ENCODE data around the gene ESRRB. TPM values are rescaled to one million over a fixed set of nuclear protein-coding genes. Genes with fewer than 3 reads are reported as not detected.

The ESRRB gene
- total RNA-seq, 1 donor from 2014 or later: 0.12 TPM

DNA sequence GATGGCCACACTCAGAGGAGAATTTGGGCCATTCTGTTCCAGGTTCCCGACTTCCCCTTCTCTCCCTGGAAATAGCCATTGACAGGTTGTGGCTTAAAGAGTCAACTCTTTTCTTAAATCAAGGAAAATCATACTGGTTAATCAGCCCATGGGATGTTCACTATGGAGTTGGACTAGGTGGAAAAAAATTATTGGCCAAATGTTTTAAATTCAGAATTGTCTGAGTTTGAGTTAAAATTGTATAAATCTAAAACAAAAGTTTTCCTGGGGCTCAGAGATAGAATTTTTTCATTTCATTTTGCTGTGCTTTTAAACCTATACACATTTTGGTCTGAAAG, 6.5 kb downstream of the ESRRB start:
- TF ChIP-seq, protein P1, sequence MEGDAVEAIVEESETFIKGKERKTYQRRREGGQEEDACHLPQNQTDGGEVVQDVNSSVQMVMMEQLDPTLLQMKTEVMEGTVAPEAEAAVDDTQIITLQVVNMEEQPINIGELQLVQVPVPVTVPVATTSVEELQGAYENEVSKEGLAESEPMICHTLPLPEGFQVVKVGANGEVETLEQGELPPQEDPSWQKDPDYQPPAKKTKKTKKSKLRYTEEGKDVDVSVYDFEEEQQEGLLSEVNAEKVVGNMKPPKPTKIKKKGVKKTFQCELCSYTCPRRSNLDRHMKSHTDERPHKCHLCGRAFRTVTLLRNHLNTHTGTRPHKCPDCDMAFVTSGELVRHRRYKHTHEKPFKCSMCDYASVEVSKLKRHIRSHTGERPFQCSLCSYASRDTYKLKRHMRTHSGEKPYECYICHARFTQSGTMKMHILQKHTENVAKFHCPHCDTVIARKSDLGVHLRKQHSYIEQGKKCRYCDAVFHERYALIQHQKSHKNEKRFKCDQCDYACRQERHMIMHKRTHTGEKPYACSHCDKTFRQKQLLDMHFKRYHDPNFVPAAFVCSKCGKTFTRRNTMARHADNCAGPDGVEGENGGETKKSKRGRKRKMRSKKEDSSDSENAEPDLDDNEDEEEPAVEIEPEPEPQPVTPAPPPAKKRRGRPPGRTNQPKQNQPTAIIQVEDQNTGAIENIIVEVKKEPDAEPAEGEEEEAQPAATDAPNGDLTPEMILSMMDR (IDR thresholded peaks at IDR 0.05; ENCODE audit: unreplicated experiment): no peak
- no peaks in the 10 kb centered on the region for H3K36me3 Mint-ChIP-seq (ENCODE audit: insufficient read depth)
- H3K4me3 Mint-ChIP-seq (ENCODE audit: low read depth): no peak overlapping the region
- no peak for DNase-seq (ENCODE audit: low spot score, unreplicated experiment)
- peaks cover 16% of the 10 kb centered on the region for H3K4me1 Mint-ChIP-seq (ENCODE audit: low read depth)
- no peaks in the 10 kb centered on the region for H3K9me3 Mint-ChIP-seq (ENCODE audit: low read depth)
- peaks cover 74% of the 10 kb centered on the region for H3K27me3 Mint-ChIP-seq
- no peak overlapping the region for H3K27ac Mint-ChIP-seq

GRCh38 chr14:76385435-76385834, 9.5 kb downstream of the ESRRB start:
- Mint-ChIP-seq H3K36me3 (ENCODE audit: insufficient read depth) (no peaks in the 10 kb centered on the region), H3K27me3 (peaks cover 53% of the 10 kb centered on the region), H3K4me1 (ENCODE audit: low read depth) (peaks cover 9% of the 10 kb centered on the region), H3K4me3 (ENCODE audit: low read depth) (no peak overlapping the region), H3K9me3 (ENCODE audit: low read depth) (no peaks in the 10 kb centered on the region), H3K27ac (no peak overlapping the region)
- TF ChIP-seq, protein P1 (IDR thresholded peaks at IDR 0.05; ENCODE audit: unreplicated experiment): no peak
- DNase-seq (ENCODE audit: low spot score, unreplicated experiment): no peak

DNA sequence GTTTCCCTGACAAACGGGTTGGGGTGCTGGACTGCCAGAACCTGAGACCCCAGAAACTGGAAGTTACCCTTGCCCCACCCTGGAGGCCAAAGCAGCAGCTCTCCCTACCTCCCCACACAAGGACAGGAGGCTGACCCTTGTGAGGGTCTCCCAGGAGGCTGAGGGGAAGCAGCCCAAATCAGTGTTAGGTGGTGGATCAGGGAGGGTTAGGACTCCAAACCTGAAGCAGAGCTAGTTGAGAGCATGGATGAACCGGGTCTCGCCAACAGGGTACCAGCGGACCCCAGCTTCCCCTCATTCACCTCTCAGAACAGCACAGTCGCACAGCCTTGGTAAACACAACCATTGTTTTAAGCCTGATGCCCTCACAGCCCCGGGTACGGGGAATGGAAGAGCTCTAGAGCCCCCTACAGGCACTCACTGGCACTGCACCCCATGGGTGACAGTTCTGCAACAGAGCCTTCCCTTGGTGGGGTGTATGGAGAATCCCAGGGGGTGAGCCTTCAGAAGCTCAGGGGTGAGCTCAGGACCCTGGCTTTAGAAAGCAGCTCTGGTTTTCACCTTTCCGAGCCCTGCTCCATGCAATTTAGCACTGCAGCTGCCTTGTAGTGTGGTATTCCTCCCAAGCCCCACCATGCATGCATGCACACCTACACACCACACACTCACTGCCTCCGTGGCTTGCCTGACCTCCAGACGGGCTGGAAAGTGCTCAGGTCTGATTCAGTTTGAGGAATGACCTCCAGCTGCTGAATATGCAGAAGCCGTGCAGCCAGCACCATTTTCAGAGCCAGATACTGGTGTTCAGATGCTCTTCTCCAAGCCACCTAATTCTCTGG, 11.2 kb downstream of the ESRRB start:
- H3K36me3 Mint-ChIP-seq (ENCODE audit: insufficient read depth): no peaks in the 10 kb centered on the region
- H3K27ac Mint-ChIP-seq: no peak overlapping the region
- no peak overlapping the region for H3K4me3 Mint-ChIP-seq (ENCODE audit: low read depth)
- H3K4me1 Mint-ChIP-seq (ENCODE audit: low read depth): peaks cover 9% of the 10 kb centered on the region
- DNase-seq (ENCODE audit: low spot score, unreplicated experiment): peak; percentile 68
- TF ChIP-seq, protein P1 (IDR thresholded peaks at IDR 0.05; ENCODE audit: unreplicated experiment): peak; percentile 98
- H3K9me3 Mint-ChIP-seq (ENCODE audit: low read depth): no peaks in the 10 kb centered on the region
- H3K27me3 Mint-ChIP-seq: peaks cover 41% of the 10 kb centered on the region

DNA sequence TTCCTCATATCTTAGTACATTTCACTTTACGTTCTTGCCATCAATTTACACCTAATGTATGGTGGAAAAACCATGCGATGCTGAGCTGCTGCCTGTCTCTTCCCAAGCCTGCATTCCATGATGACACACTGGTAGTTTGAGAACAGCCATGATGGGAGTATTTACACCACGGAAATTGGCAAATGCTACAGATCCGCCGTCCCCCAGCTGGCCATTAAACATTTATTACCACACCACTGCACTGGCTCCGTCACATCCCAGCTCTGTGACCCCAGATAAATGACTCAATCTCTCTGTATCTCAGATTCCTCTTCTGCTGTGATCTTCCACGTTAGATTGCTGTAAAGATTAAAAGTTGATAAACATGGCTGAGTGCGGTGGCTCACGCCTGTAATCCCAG, 13.9 kb downstream of the ESRRB start:
- H3K36me3 Mint-ChIP-seq (ENCODE audit: insufficient read depth): no peaks in the 10 kb centered on the region
- H3K4me1 Mint-ChIP-seq (ENCODE audit: low read depth): no peaks in the 10 kb centered on the region
- no peaks in the 10 kb centered on the region for H3K9me3 Mint-ChIP-seq (ENCODE audit: low read depth)
- DNase-seq (ENCODE audit: low spot score, unreplicated experiment): no peak
- TF ChIP-seq, protein P1 (IDR thresholded peaks at IDR 0.05; ENCODE audit: unreplicated experiment): no peak
- peaks cover 25% of the 10 kb centered on the region for H3K27me3 Mint-ChIP-seq
- no peak overlapping the region for H3K27ac Mint-ChIP-seq
- no peak overlapping the region for H3K4me3 Mint-ChIP-seq (ENCODE audit: low read depth)

DNA sequence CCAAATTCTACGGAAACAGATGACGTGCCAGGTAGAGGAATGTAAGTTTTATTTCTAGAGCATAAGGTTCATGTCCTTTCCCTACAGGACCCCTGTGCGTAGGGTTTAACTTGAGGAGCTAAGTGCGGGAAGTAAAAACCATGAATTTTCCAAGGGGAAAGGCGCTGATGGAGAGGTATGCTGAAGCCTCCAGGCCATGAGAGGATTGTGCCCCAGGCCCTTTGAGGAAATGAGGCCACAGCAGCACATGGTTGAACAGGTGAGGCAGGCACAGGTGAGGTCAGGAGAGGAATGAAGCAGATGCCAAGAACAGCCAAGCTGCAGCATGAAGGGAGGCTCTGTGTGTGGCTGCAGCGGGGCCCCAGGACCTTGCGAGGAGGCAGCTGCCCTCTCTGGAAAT, 14.7 kb downstream of the ESRRB start:
- Mint-ChIP-seq H3K27ac (no peak overlapping the region), H3K36me3 (ENCODE audit: insufficient read depth) (no peaks in the 10 kb centered on the region), H3K4me3 (ENCODE audit: low read depth) (no peak overlapping the region), H3K4me1 (ENCODE audit: low read depth) (no peaks in the 10 kb centered on the region), H3K9me3 (ENCODE audit: low read depth) (no peaks in the 10 kb centered on the region), H3K27me3 (peaks cover 21% of the 10 kb centered on the region)
- no peak for DNase-seq (ENCODE audit: low spot score, unreplicated experiment)
- TF ChIP-seq, protein P1 (IDR thresholded peaks at IDR 0.05; ENCODE audit: unreplicated experiment): no peak

Data from progenitor cell of endocrine pancreas (in vitro differentiated cells).